ENCODE data around the gene ZNF445. TPM values are rescaled to one million over a fixed set of nuclear protein-coding genes. Genes with fewer than 3 reads are reported as not detected.

Gene ZNF445
- total and polyA plus RNA-seq, 2 of the 8 experiments (the other 6 are each of a cell fraction or from before 2014, with no cell fraction given), result 3.3 to 26.3 TPM

DNA sequence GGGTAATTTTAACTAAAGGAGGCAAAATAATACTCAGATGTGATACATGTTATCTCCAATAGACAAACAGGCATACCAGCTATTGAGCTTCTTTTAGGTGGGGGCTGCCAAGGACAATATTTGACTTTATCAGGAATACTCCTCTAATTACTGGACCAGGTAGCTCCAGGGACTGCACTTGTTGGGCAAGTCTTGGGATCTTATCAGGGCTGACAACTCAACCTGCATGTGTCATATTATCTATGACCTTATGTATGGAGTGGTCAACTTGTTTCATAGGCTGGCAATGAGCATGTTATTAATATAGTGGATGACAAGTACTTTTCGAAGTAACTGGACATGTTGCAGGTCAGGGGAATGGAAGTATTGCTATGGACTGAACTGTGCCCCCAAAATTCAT, 15.0 kb upstream of the ZNF445 start (continued):
- TF ChIP-seq KDM1A (IDR thresholded peaks at IDR 0.05; ENCODE audit: borderline replicate concordance, low read length) (no peak), SIX5 (IDR thresholded peaks at IDR 0.05; ENCODE audit: low read depth, low read length) (no peak), SAP30 (IDR thresholded peaks at IDR 0.05; ENCODE audit: insufficient read depth, insufficient replicate concordance, low read length) (no peak)
